Large intestine (tissue), 3 donors: ENCODE results near the gene ZNF584. TPM values are rescaled to one million over a fixed set of nuclear protein-coding genes. Genes with fewer than 3 reads are reported as not detected.
A peak's percentile ranks its signal among the peaks of the same experiment; 100 is the strongest.
"Not testable (repeated sequence)": the region's sequence is repeated elsewhere in the genome, so short reads cannot be mapped to it uniquely, and the experiment has no call there.

Experiments used
- DNase-seq, 2 donors: peaks; one replicate each; pipeline versions ENCODE4 v3.0.0 to v3.0.0-alpha.2; 2013
- H3K27ac ChIP-seq: one replicate; pipeline ENCODE4 v1.5.1; 2013; ENCODE audit warnings: low read length
- H3K27me3 ChIP-seq: 2 replicates; pipeline ENCODE4 v1.6.1; 2013; ENCODE audit warnings: low read length; ENCODE audit not compliant: control insufficient read depth, insufficient read depth
- H3K36me3 ChIP-seq: 2 replicates; pipeline ENCODE4 v1.6.1; 2013; ENCODE audit warnings: low read length; ENCODE audit not compliant: control insufficient read depth, insufficient read depth
- H3K4me1 ChIP-seq: one replicate; pipeline ENCODE4 v1.6.1; 2013; ENCODE audit warnings: low read length; ENCODE audit not compliant: control insufficient read depth, insufficient read depth
- H3K4me3 ChIP-seq: one replicate; pipeline ENCODE4 v1.5.1; 2013; ENCODE audit warnings: low read length
- H3K9me3 ChIP-seq: one replicate; pipeline ENCODE4 v1.6.1; 2013; ENCODE audit warnings: mild to moderate bottlenecking, low read depth, low read length, moderate library complexity; ENCODE audit not compliant: control insufficient read depth
- WGBS: methylation state at CpG from one replicate; pipeline ENCODE4 v1.1.5; 2013; ENCODE audit warnings: low lambda C conversion rate; ENCODE audit not compliant: insufficient coverage; 5-methylcytosine and 5-hydroxymethylcytosine counted together
- polyA plus RNA-seq: library from polyadenylated mRNA; unstranded; fragments of 120-200 nt; gene quantifications from one replicate; pipeline ENCODE4 v1.2.1, GENCODE V29; 2013

Gene ZNF584
- polyA plus RNA-seq, 1 donor, result 7.1 TPM

GRCh38 chr19:58440556-58440955 is 32.1 kb downstream of the ZNF584 start:
- H3K27me3 ChIP-seq, result peaks cover 7% of the 10 kb centered on the region
- peaks cover 18% of the 10 kb centered on the region for H3K36me3 ChIP-seq
- WGBS, result no CpG with 5 or more reads among the region's 31 CpGs
- no peak for DNase-seq
- peak overlapping the region; percentile 43 for H3K27ac ChIP-seq
- H3K9me3 ChIP-seq, result peaks cover 39% of the 10 kb centered on the region
- peaks cover 9% of the 10 kb centered on the region for H3K4me1 ChIP-seq
- peak overlapping the region; percentile 57 for H3K4me3 ChIP-seq

- not testable (repeated sequence) for H3K4me1 ChIP-seq, DNase-seq, H3K36me3 ChIP-seq, H3K4me3 ChIP-seq, H3K27ac ChIP-seq
- Histone ChIP-seq H3K9me3 (peaks cover 24% of the 10 kb centered on the region), H3K27me3 (peaks cover 11% of the 10 kb centered on the region)
- no CpG with 5 or more reads among the region's 7 CpGs for WGBS
Measured at GRCh38 chr19:58442986-58443385, 34.5 kb downstream of the ZNF584 start.

GRCh38 chr19:58448860-58449259 is 40.4 kb downstream of the ZNF584 start:
- not testable (repeated sequence) for H3K36me3 ChIP-seq, H3K27me3 ChIP-seq, H3K27ac ChIP-seq, H3K9me3 ChIP-seq, DNase-seq, H3K4me1 ChIP-seq, H3K4me3 ChIP-seq
- WGBS, result no CpG with 5 or more reads among the region's 3 CpGs

GRCh38 chr19:58449980-58450379 is 41.5 kb downstream of the ZNF584 start:
- 20% methylated on average over 1 of the region's 5 CpGs for WGBS
- H3K4me1 ChIP-seq, DNase-seq: not testable (repeated sequence)

GRCh38 chr19:58450856-58451357 is 42.5 kb downstream of the ZNF584 start:
- no peaks in the 10 kb centered on the region for H3K9me3 ChIP-seq
- H3K4me1 ChIP-seq, result peaks cover 5% of the 10 kb centered on the region
- peaks cover 9% of the 10 kb centered on the region for H3K36me3 ChIP-seq
- DNase-seq, result no peak
- no peak overlapping the region for H3K27ac ChIP-seq
- no CpG with 5 or more reads among the region's 11 CpGs for WGBS
- H3K4me3 ChIP-seq, result peak overlapping the region; percentile 70
- H3K27me3 ChIP-seq, result peaks cover 3% of the 10 kb centered on the region

More at GRCh38 chr19:58449980-58450379, 41.5 kb downstream of the ZNF584 start:
- not testable (repeated sequence) for H3K27ac ChIP-seq, H3K9me3 ChIP-seq, H3K36me3 ChIP-seq, H3K27me3 ChIP-seq, H3K4me3 ChIP-seq

- no peak within 1 kb of the TSS for H3K27ac ChIP-seq
- peaks cover 13% of the 10 kb centered on the region for H3K36me3 ChIP-seq
- no peaks in the 10 kb centered on the region for H3K9me3 ChIP-seq
- H3K27me3 ChIP-seq, result peaks cover 3% of the 10 kb centered on the region
- DNase-seq, result peak; percentile 95 to 97
- peak within 1 kb of the TSS; percentile 70 for H3K4me3 ChIP-seq
- H3K4me1 ChIP-seq, result peaks cover 5% of the 10 kb centered on the region
- no CpG with 5 or more reads among the region's 79 CpGs for WGBS
Measured at GRCh38 chr19:58451358-58452101, 43.1 kb downstream of the ZNF584 start, which contains the start of gene ZNF324B. Gene ZNF324B (plus strand): TSS chr19:58451622. CDS start chr19:58453702, 2,080 bp downstream.

GRCh38 chr19:58453743-58454142 is 45.3 kb downstream of the ZNF584 start:
- Histone ChIP-seq H3K36me3 (peaks cover 18% of the 10 kb centered on the region), H3K4me1 (peaks cover 5% of the 10 kb centered on the region), H3K4me3 (no peak overlapping the region), H3K27ac (no peak overlapping the region), H3K27me3 (no peaks in the 10 kb centered on the region), H3K9me3 (no peaks in the 10 kb centered on the region)
- DNase-seq, result no peak
- WGBS, result no CpG with 5 or more reads among the region's 6 CpGs

- no CpG with 5 or more reads among the region's 21 CpGs for WGBS
- DNase-seq, result no peak
- Histone ChIP-seq H3K27me3 (no peaks in the 10 kb centered on the region), H3K36me3 (peaks cover 18% of the 10 kb centered on the region), H3K4me1 (peaks cover 5% of the 10 kb centered on the region), H3K27ac (no peak overlapping the region), H3K9me3 (no peaks in the 10 kb centered on the region), H3K4me3 (no peak overlapping the region)
Measured at GRCh38 chr19:58455306-58455705, 46.9 kb downstream of the ZNF584 start.

GRCh38 chr19:58456111-58456510 is 47.7 kb downstream of the ZNF584 start:
- Histone ChIP-seq H3K4me1 (peaks cover under 1% of the 10 kb centered on the region), H3K27ac (no peak overlapping the region), H3K9me3 (no peaks in the 10 kb centered on the region), H3K27me3 (no peaks in the 10 kb centered on the region), H3K4me3 (no peak overlapping the region), H3K36me3 (peaks cover 18% of the 10 kb centered on the region)
- no CpG with 5 or more reads among the region's 35 CpGs for WGBS
- DNase-seq, result no peak

- Histone ChIP-seq H3K27ac (no peak overlapping the region), H3K36me3 (peaks cover 11% of the 10 kb centered on the region), H3K27me3 (no peaks in the 10 kb centered on the region), H3K4me1 (no peaks in the 10 kb centered on the region), H3K9me3 (no peaks in the 10 kb centered on the region), H3K4me3 (no peak overlapping the region)
- no CpG with 5 or more reads among the region's 2 CpGs for WGBS
- DNase-seq, result no peak
Measured at GRCh38 chr19:58460039-58460438, 51.6 kb downstream of the ZNF584 start.
